HepG2 (cell line): ENCODE results near the gene MAN2A2. TPM values are rescaled to one million over a fixed set of nuclear protein-coding genes. Genes with fewer than 3 reads are reported as not detected.

Experiments used
- DNMT3B ChIP-seq: conservative IDR thresholded peaks from 2 replicates; pipeline ENCODE4 v1.6.1; 2016; ENCODE audit warnings: missing biosample characterization, control low read depth
- ERF ChIP-seq: IDR thresholded peaks from 2 replicates; pipeline ENCODE4 v1.6.1; 2018; ENCODE audit warnings: missing biosample characterization, missing genetic modification reagents
- POLR2A ChIP-seq, 2 experiments: IDR thresholded peaks; 2 replicates each; pipeline ENCODE4 v1.6.1; 2011; ENCODE audit warnings: low read depth in 2 of 2, low read length in 2 of 2, mild to moderate bottlenecking in 1 of 2, moderate library complexity in 1 of 2; ENCODE audit not compliant: insufficient read depth in 1 of 2
- POLR2G ChIP-seq: fragments of 200-400 bp; formaldehyde crosslinking; IDR thresholded peaks from 2 replicates; pipeline ENCODE4 v1.6.1; 2018; ENCODE audit warnings: mild to moderate bottlenecking, low read depth, low read length, moderate library complexity
- RFXAP ChIP-seq: sonication (generic); formaldehyde crosslinking; IDR thresholded peaks from 2 replicates; pipeline ENCODE4 v1.4.0; 2020; ENCODE audit warnings: missing genetic modification reagents, borderline replicate concordance
- ZBTB7B ChIP-seq: sonication (generic); formaldehyde crosslinking; IDR thresholded peaks from 2 replicates; pipeline ENCODE4 v1.4.0; 2020; ENCODE audit warnings: missing genetic modification reagents
- ZFY ChIP-seq: sonication (generic); formaldehyde crosslinking; IDR thresholded peaks from 2 replicates; pipeline ENCODE4 v1.4.0; 2020; ENCODE audit warnings: missing genetic modification reagents
- ZNF558 ChIP-seq: sonication (generic); formaldehyde crosslinking; IDR thresholded peaks from 2 replicates; pipeline ENCODE4 v1.9.0; 2022; ENCODE audit warnings: mild to moderate bottlenecking, missing genetic modification reagents, borderline replicate concordance
- ZNF605 ChIP-seq: sonication (generic); formaldehyde crosslinking; IDR thresholded peaks from 2 replicates; pipeline ENCODE4 v1.8.0; 2022; ENCODE audit warnings: mild to moderate bottlenecking, missing genetic modification reagents
- ZNF891 ChIP-seq: sonication (generic); formaldehyde crosslinking; IDR thresholded peaks from 2 replicates; pipeline ENCODE4 v1.5.0; 2020; ENCODE audit warnings: mild to moderate bottlenecking, missing genetic modification reagents
- polyA plus RNA-seq, 8 experiments: library from polyadenylated mRNA; depleted of rRNA in 3 of 8; stranded (reverse) in 7 of 8; unstranded in 1 of 8; fragments of >200 nt; fragmentation: Illumina TruSeq in 4 of 8; extraction: Trizol in 4 of 8; gene quantifications; 2 replicates each; pipeline versions ENCODE4 v1.2.1 to v1.2.3, GENCODE V29; 2011 to 2016; ENCODE audit warnings: low read depth in 4 of 8, missing spikeins in 1 of 8, mixed read lengths in 1 of 8; ENCODE audit not compliant: insufficient read depth in 1 of 8
- total RNA-seq, 5 experiments: library from RNA; depleted of rRNA; stranded (reverse); fragments of >200 nt; fragmentation: Illumina TruSeq; extraction: Trizol; gene quantifications; 2 replicates each; pipeline ENCODE4 v1.2.3, GENCODE V29; 2016; ENCODE audit warnings: low read depth in 1 of 5
- TF ChIP-seq, protein P1 (sequence below): sonication (generic); formaldehyde crosslinking; IDR thresholded peaks from 2 replicates; pipeline ENCODE4 v1.5.1; 2020; ENCODE audit warnings: missing genetic modification reagents, mild to moderate bottlenecking, borderline replicate concordance
- TF ChIP-seq, protein P2 (sequence below): sonication (generic); formaldehyde crosslinking; IDR thresholded peaks from 2 replicates; pipeline ENCODE4 v1.4.0; 2020; ENCODE audit warnings: mild to moderate bottlenecking, missing genetic modification reagents
- TF ChIP-seq, protein P3 (sequence below): sonication (generic); formaldehyde crosslinking; IDR thresholded peaks from 2 replicates; pipeline ENCODE4 v1.5.1; 2020; ENCODE audit warnings: mild to moderate bottlenecking, missing genetic modification reagents, borderline replicate concordance
- TF ChIP-seq, protein P4 (sequence below): sonication (generic); formaldehyde crosslinking; IDR thresholded peaks from 2 replicates; pipeline ENCODE4 v1.4.0; 2020; ENCODE audit warnings: missing genetic modification reagents

The MAN2A2 gene
- total and polyA plus RNA-seq, 2 of the 13 experiments (the other 11 are each of a cell fraction or from before 2014, with no cell fraction given) = 17.5 to 51.5 TPM

DNA sequence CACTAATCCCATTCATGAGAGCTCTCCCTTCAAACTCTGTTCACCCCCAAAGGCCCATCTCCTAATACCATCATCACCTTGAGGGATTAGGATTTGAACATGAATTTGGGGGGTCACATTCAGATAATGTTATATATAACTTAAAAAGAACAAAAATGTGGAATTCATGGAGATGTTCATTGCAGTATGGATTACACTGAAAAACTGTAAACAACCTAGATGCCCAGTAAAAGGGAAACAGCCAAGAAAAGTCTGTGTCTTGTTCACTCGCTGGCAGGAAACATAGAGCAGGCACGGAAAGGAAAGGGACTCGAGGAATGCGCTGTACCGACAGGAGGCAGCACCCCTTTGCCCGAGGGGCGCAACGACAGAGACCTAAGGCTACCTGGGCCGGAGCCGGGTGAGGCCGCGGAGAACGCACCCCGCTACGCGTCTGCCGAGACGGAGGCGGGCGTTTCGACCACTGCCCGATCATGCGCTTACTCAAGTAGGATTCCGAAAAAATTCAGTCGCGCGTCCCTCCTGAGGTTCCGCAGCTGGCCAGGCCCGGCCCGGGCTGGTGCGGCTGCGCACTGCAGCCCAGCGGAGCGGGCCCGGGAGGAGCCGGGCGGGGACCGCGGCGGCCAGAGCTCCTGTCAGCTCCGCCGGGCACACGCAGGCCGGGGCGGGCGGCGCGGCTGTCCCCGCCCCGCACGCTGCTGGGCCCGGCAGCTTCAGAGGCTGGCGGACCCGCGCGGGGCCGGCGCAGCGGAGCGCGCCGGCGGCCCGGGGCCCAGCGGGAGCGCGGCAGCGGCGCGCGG, 862 bp upstream of the MAN2A2 start (continued):
- TF ChIP-seq, protein P1, sequence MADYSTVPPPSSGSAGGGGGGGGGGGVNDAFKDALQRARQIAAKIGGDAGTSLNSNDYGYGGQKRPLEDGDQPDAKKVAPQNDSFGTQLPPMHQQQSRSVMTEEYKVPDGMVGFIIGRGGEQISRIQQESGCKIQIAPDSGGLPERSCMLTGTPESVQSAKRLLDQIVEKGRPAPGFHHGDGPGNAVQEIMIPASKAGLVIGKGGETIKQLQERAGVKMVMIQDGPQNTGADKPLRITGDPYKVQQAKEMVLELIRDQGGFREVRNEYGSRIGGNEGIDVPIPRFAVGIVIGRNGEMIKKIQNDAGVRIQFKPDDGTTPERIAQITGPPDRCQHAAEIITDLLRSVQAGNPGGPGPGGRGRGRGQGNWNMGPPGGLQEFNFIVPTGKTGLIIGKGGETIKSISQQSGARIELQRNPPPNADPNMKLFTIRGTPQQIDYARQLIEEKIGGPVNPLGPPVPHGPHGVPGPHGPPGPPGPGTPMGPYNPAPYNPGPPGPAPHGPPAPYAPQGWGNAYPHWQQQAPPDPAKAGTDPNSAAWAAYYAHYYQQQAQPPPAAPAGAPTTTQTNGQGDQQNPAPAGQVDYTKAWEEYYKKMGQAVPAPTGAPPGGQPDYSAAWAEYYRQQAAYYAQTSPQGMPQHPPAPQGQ (CRISPR knock-in tag) = no peak
- TF ChIP-seq ZNF891 (CRISPR knock-in tag) = no peak
- TF ChIP-seq, protein P2, sequence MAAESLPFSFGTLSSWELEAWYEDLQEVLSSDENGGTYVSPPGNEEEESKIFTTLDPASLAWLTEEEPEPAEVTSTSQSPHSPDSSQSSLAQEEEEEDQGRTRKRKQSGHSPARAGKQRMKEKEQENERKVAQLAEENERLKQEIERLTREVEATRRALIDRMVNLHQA (CRISPR knock-in tag) = no peak
- 0 out of 2 replicates have a peak, but pooled peaks have one; percentile 48 for TF ChIP-seq DNMT3B (CRISPR knock-in tag)
- no peak for TF ChIP-seq ZNF605
- TF ChIP-seq, protein P3, sequence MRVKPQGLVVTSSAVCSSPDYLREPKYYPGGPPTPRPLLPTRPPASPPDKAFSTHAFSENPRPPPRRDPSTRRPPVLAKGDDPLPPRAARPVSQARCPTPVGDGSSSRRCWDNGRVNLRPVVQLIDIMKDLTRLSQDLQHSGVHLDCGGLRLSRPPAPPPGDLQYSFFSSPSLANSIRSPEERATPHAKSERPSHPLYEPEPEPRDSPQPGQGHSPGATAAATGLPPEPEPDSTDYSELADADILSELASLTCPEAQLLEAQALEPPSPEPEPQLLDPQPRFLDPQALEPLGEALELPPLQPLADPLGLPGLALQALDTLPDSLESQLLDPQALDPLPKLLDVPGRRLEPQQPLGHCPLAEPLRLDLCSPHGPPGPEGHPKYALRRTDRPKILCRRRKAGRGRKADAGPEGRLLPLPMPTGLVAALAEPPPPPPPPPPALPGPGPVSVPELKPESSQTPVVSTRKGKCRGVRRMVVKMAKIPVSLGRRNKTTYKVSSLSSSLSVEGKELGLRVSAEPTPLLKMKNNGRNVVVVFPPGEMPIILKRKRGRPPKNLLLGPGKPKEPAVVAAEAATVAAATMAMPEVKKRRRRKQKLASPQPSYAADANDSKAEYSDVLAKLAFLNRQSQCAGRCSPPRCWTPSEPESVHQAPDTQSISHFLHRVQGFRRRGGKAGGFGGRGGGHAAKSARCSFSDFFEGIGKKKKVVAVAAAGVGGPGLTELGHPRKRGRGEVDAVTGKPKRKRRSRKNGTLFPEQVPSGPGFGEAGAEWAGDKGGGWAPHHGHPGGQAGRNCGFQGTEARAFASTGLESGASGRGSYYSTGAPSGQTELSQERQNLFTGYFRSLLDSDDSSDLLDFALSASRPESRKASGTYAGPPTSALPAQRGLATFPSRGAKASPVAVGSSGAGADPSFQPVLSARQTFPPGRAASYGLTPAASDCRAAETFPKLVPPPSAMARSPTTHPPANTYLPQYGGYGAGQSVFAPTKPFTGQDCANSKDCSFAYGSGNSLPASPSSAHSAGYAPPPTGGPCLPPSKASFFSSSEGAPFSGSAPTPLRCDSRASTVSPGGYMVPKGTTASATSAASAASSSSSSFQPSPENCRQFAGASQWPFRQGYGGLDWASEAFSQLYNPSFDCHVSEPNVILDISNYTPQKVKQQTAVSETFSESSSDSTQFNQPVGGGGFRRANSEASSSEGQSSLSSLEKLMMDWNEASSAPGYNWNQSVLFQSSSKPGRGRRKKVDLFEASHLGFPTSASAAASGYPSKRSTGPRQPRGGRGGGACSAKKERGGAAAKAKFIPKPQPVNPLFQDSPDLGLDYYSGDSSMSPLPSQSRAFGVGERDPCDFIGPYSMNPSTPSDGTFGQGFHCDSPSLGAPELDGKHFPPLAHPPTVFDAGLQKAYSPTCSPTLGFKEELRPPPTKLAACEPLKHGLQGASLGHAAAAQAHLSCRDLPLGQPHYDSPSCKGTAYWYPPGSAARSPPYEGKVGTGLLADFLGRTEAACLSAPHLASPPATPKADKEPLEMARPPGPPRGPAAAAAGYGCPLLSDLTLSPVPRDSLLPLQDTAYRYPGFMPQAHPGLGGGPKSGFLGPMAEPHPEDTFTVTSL (CRISPR knock-in tag) = no peak
- TF ChIP-seq, protein P4, sequence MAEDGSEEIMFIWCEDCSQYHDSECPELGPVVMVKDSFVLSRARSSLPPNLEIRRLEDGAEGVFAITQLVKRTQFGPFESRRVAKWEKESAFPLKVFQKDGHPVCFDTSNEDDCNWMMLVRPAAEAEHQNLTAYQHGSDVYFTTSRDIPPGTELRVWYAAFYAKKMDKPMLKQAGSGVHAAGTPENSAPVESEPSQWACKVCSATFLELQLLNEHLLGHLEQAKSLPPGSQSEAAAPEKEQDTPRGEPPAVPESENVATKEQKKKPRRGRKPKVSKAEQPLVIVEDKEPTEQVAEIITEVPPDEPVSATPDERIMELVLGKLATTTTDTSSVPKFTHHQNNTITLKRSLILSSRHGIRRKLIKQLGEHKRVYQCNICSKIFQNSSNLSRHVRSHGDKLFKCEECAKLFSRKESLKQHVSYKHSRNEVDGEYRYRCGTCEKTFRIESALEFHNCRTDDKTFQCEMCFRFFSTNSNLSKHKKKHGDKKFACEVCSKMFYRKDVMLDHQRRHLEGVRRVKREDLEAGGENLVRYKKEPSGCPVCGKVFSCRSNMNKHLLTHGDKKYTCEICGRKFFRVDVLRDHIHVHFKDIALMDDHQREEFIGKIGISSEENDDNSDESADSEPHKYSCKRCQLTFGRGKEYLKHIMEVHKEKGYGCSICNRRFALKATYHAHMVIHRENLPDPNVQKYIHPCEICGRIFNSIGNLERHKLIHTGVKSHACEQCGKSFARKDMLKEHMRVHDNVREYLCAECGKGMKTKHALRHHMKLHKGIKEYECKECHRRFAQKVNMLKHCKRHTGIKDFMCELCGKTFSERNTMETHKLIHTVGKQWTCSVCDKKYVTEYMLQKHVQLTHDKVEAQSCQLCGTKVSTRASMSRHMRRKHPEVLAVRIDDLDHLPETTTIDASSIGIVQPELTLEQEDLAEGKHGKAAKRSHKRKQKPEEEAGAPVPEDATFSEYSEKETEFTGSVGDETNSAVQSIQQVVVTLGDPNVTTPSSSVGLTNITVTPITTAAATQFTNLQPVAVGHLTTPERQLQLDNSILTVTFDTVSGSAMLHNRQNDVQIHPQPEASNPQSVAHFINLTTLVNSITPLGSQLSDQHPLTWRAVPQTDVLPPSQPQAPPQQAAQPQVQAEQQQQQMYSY = no peak
- no peak for TF ChIP-seq ZNF558
- peak; percentile 75 for TF ChIP-seq ZBTB7B (CRISPR knock-in tag)
- peak; percentile 37 to 39; a peak in 2 of 4 replicates for TF ChIP-seq POLR2A (IDR thresholded peaks at IDR 0.05; ENCODE audit: insufficient read depth in 1 of 2, low read depth in 2 of 2, low read length in 2 of 2)
- TF ChIP-seq ERF (CRISPR knock-in tag) = peak; percentile 59; the same call in 1 of the 2 replicates
- TF ChIP-seq POLR2G = peak; percentile 64; the same call in 1 of the 2 replicates
- peak; percentile 83; the same call in 1 of the 2 replicates for TF ChIP-seq ZFY (CRISPR knock-in tag)
- peak; percentile 45; the same call in 1 of the 2 replicates for TF ChIP-seq RFXAP
